HCT116 (cell line): ENCODE data around the gene TBCD. TPM values are rescaled to one million over a fixed set of nuclear protein-coding genes. Genes with fewer than 3 reads are reported as not detected.

Experiments used
- ATAC-seq: fragments of 200-7000 bp; cut with Tn5 transposase; 2 replicates; pipeline ENCODE4 v1.9.1; 2020; ENCODE audit warnings: mild to moderate bottlenecking, moderate library complexity
- BruUV-seq: library from RNA; stranded (reverse); fragments of 400-500 nt; replicated peaks from 2 replicates; lab custom pipeline; 2021; lab: Mats Ljungman, UMichigan
- CTCF ChIA-PET: fragments of 300-600 bp; sonication (Branson Sonifier 250); formaldehyde crosslinking; loops from one replicate; lab custom pipeline; 2021; ENCODE audit warnings: antibody characterized with exemption; lab: Charles Lee
- POLR2A ChIA-PET: fragments of 300-600, 350-600 bp; sonication (Branson Sonifier 250); formaldehyde crosslinking; loops from one replicate; lab custom pipeline; 2021; ENCODE audit warnings: antibody characterized with exemption; lab: Charles Lee
- RAD21 ChIA-PET, 2 experiments: fragments of 300-600 bp; sonication (Branson Sonifier 250); formaldehyde crosslinking; loops; one replicate each; lab custom pipeline; 2023; ENCODE audit warnings: low total read pairs in 2 of 2; ENCODE audit not compliant: uncharacterized antibody in 2 of 2, unreplicated experiment in 2 of 2, low non-redundant PET in 1 of 2; lab: Charles Lee
- DNase-seq: peaks from one replicate; pipeline ENCODE4 v3.0.0-alpha.2; 2010; ENCODE audit warnings: low read depth, low spot score
- H2AFZ ChIP-seq: fragments of 200-600 bp; shearing (Covaris generic), sonication (generic); 2 replicates; pipeline ENCODE4 v1.6.1; 2017; ENCODE audit warnings: low read depth, mixed run types, mixed read lengths, antibody characterized with exemption, low read length; ENCODE audit not compliant: poor library complexity, severe bottlenecking
- H3K27ac ChIP-seq: 2 replicates; pipeline ENCODE4 v1.5.1; 2012; ENCODE audit warnings: low read depth, low read length
- H3K27me3 ChIP-seq: fragments of 200-600 bp; sonication (generic); 2 replicates; pipeline ENCODE4 v1.6.1; 2016; ENCODE audit warnings: mixed run types, low read length, mixed read lengths; ENCODE audit not compliant: insufficient read depth
- H3K36me3 ChIP-seq, 2 experiments: fragments of 200-500 bp in 1 of 2; fragments of 200-600 bp in 1 of 2; sonication (Bioruptor generic) in 1 of 2; sonication (generic) in 1 of 2; 2 replicates each; pipeline versions ENCODE4 v1.5.1 to v1.6.1; 2014 to 2016; ENCODE audit warnings: low read length in 2 of 2, inconsistent platforms in 1 of 2, mixed read lengths in 1 of 2, mixed run types in 1 of 2; ENCODE audit not compliant: insufficient read depth in 2 of 2, control insufficient read depth in 1 of 2
- H3K4me1 ChIP-seq, 2 experiments: fragments of 200-600 bp in 1 of 2; sonication (generic) in 1 of 2; 2 replicates each; pipeline versions ENCODE4 v1.5.1 to v1.6.1; 2012 to 2017; ENCODE audit warnings: low read length in 2 of 2, inconsistent platforms in 1 of 2, mild to moderate bottlenecking in 1 of 2, mixed read lengths in 1 of 2, mixed run types in 1 of 2, moderate library complexity in 1 of 2; ENCODE audit not compliant: insufficient read depth in 2 of 2, control insufficient read depth in 1 of 2
- H3K4me2 ChIP-seq: fragments of 200-600 bp; sonication (generic); 2 replicates; pipeline ENCODE4 v1.6.1; 2017; ENCODE audit warnings: mixed run types, low read length, mixed read lengths
- H3K4me3 ChIP-seq, 2 experiments: fragments of 200-600 bp in 1 of 2; sonication (generic) in 1 of 2; replicated peaks in 1 of 2; 2 replicates each; pipeline ENCODE4 v1.5.1; 2011 to 2016; ENCODE audit warnings: low read length in 2 of 2, control low read depth in 1 of 2, low read depth in 1 of 2, mild to moderate bottlenecking in 1 of 2, mixed read lengths in 1 of 2, mixed run types in 1 of 2
- H3K79me2 ChIP-seq: fragments of 200-600 bp; sonication (generic); 2 replicates; pipeline ENCODE4 v1.6.1; 2017; ENCODE audit warnings: mild to moderate bottlenecking, mixed run types, low read length, moderate library complexity, mixed read lengths; ENCODE audit not compliant: insufficient read depth
- H3K9ac ChIP-seq: fragments of 200-600 bp; sonication (generic); 2 replicates; pipeline ENCODE4 v1.6.1; 2016; ENCODE audit warnings: low read length, mixed read lengths
- H3K9me2 ChIP-seq: fragments of 200-600 bp; sonication (generic), shearing (Covaris generic); 2 replicates; pipeline ENCODE4 v1.6.1; 2017; ENCODE audit warnings: mixed run types, mild to moderate bottlenecking, moderate library complexity; ENCODE audit not compliant: insufficient read depth
- H3K9me3 ChIP-seq, 2 experiments: fragments of 200-500 bp in 1 of 2; fragments of 200-600 bp in 1 of 2; sonication (Bioruptor generic) in 1 of 2; sonication (generic) in 1 of 2; 2 replicates each; pipeline ENCODE4 v1.6.1; 2014 to 2017; ENCODE audit warnings: low read length in 2 of 2, mixed read lengths in 2 of 2, inconsistent platforms in 1 of 2, low read depth in 1 of 2, mild to moderate bottlenecking in 1 of 2, mixed run types in 1 of 2, moderate library complexity in 1 of 2; ENCODE audit not compliant: control insufficient read depth in 1 of 2, insufficient read depth in 1 of 2
- H4K20me1 ChIP-seq: fragments of 200-600 bp; sonication (generic), shearing (Covaris generic); 2 replicates; pipeline ENCODE4 v1.6.1; 2017; ENCODE audit warnings: mixed run types, mild to moderate bottlenecking, moderate library complexity; ENCODE audit not compliant: insufficient read depth
- ELF1 ChIP-seq: IDR thresholded peaks from 2 replicates; pipeline ENCODE4 v1.6.1; 2012; ENCODE audit warnings: low read depth, borderline replicate concordance
- EZH2 ChIP-seq: fragments of 200-600 bp; sonication (generic); IDR thresholded peaks from 2 replicates; pipeline ENCODE4 v1.6.1; 2017; ENCODE audit warnings: antibody characterized with exemption, mixed run types
- POLR2A ChIP-seq: IDR thresholded peaks from 2 replicates; pipeline ENCODE4 v1.7.0; 2011; ENCODE audit warnings: borderline replicate concordance; ENCODE audit not compliant: insufficient read depth, insufficient read length; ENCODE audit errors: extremely low read depth
- RAD21 ChIP-seq: IDR thresholded peaks from 2 replicates; pipeline ENCODE4 v1.6.1; 2012; ENCODE audit warnings: low read depth, mild to moderate bottlenecking
- SIN3A ChIP-seq: IDR thresholded peaks from 2 replicates; pipeline ENCODE4 v1.6.1; 2012; ENCODE audit warnings: low read depth
- TCF7L2 ChIP-seq: IDR thresholded peaks from 2 replicates; pipeline ENCODE4 v1.7.0; 2011; ENCODE audit warnings: borderline replicate concordance, inconsistent platforms; ENCODE audit not compliant: insufficient read depth, insufficient read length; ENCODE audit errors: extremely low read depth
- YY1 ChIP-seq: IDR thresholded peaks from 2 replicates; pipeline ENCODE4 v1.6.1; 2011; ENCODE audit warnings: low read length, low read depth, moderate library complexity, mild to moderate bottlenecking; ENCODE audit not compliant: insufficient replicate concordance; ENCODE audit errors: extremely low read depth
- ZFX ChIP-seq: fragments of 450-650 bp; IDR thresholded peaks from 2 replicates; pipeline ENCODE4 v1.6.1; 2017
- intact Hi-C: fragments of 100-400 bp; cut with micrococcal nuclease; formaldehyde crosslinking; loops from 2 replicates; pipeline ENCODE4 v1.10.0; 2022
- total RNA-seq: library from RNA; stranded (reverse); gene quantifications from one replicate; pipeline ENCODE4 v1.2.1, GENCODE V29; 2021; ENCODE audit not compliant: unreplicated experiment
- TF ChIP-seq, protein P1 (sequence below): IDR thresholded peaks from 2 replicates; pipeline ENCODE4 v1.6.1; 2012; ENCODE audit warnings: low read depth
- TF ChIP-seq, protein P2 (sequence below): IDR thresholded peaks from 2 replicates; pipeline ENCODE4 v1.6.1; 2012

Gene TBCD
- total RNA-seq, 1 experiment from 2014 or later: 152 TPM

DNA sequence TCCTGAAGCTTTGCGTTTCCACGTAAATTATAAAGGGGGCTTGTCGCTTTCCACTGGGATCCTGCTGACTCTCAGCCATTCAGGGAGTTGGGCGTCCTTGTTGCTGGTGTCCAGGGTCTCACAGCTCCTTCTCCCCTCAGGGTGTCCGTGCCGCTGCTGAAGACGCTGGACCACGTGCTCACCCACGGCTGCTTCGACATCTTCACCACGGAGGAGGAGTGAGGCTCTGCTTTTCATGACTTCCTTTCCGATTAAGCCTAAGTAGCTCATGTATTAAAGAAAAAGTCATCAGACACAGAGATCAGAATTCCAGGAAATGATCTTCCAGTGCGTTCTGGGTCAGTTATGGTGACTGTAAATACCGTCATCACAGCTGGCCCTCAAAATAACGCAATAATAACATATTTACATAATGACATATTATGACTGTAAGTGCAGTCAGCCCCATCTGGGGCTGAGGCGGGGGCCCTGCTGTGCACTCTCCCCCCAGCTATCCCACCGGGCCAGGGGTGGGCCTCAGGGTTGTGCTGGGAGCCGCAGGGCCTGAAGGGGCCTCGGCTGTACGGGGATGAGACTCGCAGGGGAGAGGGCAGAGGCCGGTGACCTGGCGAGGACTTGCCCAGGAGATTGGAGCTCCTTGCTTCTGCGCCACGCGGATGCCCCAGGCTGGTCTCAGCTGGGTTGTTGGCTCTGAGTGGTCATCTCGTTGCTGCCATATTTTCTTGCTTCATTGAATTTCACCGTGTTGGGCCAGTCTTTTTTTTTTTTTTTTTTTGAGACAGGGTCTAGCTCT is 180.8 kb downstream of the TBCD start:
- H2AFZ ChIP-seq: no peak overlapping the region
- CTCF ChIA-PET: interaction anchor here (0.9 kb wide), 1 partner anchor 151 kb away, joined by 3 read pairs; no protein-coding TSS in a partner anchor

More for the DNA sequence above, 180.8 kb downstream of the TBCD start:
- TF ChIP-seq POLR2A (no peak), ELF1 (no peak), YY1 (no peak), TCF7L2 (no peak), ZFX (no peak), RAD21 (no peak), SIN3A (no peak), EZH2 (no peak)
- TF ChIP-seq, protein P1, sequence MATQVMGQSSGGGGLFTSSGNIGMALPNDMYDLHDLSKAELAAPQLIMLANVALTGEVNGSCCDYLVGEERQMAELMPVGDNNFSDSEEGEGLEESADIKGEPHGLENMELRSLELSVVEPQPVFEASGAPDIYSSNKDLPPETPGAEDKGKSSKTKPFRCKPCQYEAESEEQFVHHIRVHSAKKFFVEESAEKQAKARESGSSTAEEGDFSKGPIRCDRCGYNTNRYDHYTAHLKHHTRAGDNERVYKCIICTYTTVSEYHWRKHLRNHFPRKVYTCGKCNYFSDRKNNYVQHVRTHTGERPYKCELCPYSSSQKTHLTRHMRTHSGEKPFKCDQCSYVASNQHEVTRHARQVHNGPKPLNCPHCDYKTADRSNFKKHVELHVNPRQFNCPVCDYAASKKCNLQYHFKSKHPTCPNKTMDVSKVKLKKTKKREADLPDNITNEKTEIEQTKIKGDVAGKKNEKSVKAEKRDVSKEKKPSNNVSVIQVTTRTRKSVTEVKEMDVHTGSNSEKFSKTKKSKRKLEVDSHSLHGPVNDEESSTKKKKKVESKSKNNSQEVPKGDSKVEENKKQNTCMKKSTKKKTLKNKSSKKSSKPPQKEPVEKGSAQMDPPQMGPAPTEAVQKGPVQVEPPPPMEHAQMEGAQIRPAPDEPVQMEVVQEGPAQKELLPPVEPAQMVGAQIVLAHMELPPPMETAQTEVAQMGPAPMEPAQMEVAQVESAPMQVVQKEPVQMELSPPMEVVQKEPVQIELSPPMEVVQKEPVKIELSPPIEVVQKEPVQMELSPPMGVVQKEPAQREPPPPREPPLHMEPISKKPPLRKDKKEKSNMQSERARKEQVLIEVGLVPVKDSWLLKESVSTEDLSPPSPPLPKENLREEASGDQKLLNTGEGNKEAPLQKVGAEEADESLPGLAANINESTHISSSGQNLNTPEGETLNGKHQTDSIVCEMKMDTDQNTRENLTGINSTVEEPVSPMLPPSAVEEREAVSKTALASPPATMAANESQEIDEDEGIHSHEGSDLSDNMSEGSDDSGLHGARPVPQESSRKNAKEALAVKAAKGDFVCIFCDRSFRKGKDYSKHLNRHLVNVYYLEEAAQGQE: no peak
- TF ChIP-seq, protein P2, sequence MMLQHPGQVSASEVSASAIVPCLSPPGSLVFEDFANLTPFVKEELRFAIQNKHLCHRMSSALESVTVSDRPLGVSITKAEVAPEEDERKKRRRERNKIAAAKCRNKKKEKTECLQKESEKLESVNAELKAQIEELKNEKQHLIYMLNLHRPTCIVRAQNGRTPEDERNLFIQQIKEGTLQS: no peak
- no TSS peak for BruUV-seq
- Histone ChIP-seq H3K9ac (no peak overlapping the region), H3K36me3 (peaks cover 5 to 28% of the 10 kb centered on the region in 2 experiments; a peak in 3 of 4 replicates), H3K27me3 (no peaks in the 10 kb centered on the region), H3K4me3 (no peak overlapping the region), H3K4me1 (no peaks in the 10 kb centered on the region), H3K27ac (no peak overlapping the region), H3K79me2 (no peaks in the 10 kb centered on the region), H4K20me1 (no peaks in the 10 kb centered on the region), H3K9me3 (no peaks in the 10 kb centered on the region), H3K4me2 (no peak overlapping the region), H3K9me2 (no peaks in the 10 kb centered on the region)
- ATAC-seq (no peak), DNase-seq (no peak)
- ChIA-PET RAD21 (no interaction called here), POLR2A (no interaction called here)
- intact Hi-C loops: no loop called here
